Neural cell (in vitro differentiated cells): ENCODE measurements around the gene CDKN1B. TPM values are rescaled to one million over a fixed set of nuclear protein-coding genes. Genes with fewer than 3 reads are reported as not detected.

Experiments used
- H2AFZ ChIP-seq: fragments of 200-600, 300-800 bp; sonication (generic), shearing (Covaris generic); 2 replicates; pipeline ENCODE4 v1.6.0; 2014; ENCODE audit warnings: low read depth, mild to moderate bottlenecking, antibody characterized with exemption, low read length, moderate library complexity
- H3F3A ChIP-seq: fragments of 200-600 bp; shearing (Covaris generic); 2 replicates; pipeline ENCODE4 v1.6.1; 2016; ENCODE audit warnings: mild to moderate bottlenecking, moderate library complexity, mixed read lengths, antibody characterized with exemption, low read length; ENCODE audit not compliant: insufficient read depth, poor library complexity, severe bottlenecking
- H3K27ac ChIP-seq: fragments of 200-600, 300-800 bp; sonication (generic), shearing (Covaris generic); 2 replicates; pipeline ENCODE4 v1.5.1; 2014; ENCODE audit warnings: mild to moderate bottlenecking, low read length, moderate library complexity
- H3K27me3 ChIP-seq: fragments of 300-800, 200-600 bp; sonication (generic), shearing (Covaris generic); 2 replicates; pipeline ENCODE4 v1.6.0; 2014; ENCODE audit warnings: mild to moderate bottlenecking, low read depth, low read length, moderate library complexity; ENCODE audit not compliant: insufficient read depth
- H3K36me3 ChIP-seq: fragments of 300-800, 200-600 bp; sonication (generic), shearing (Covaris generic); 2 replicates; pipeline ENCODE4 v1.5.1; 2014; ENCODE audit warnings: mild to moderate bottlenecking, antibody characterized with exemption, low read length, moderate library complexity; ENCODE audit not compliant: insufficient read depth
- H3K4me2 ChIP-seq: fragments of 300-800, 200-600 bp; sonication (generic), shearing (Covaris generic); 2 replicates; pipeline ENCODE4 v1.6.0; 2014; ENCODE audit warnings: mild to moderate bottlenecking, low read length
- H3K4me3 ChIP-seq: fragments of 300-800, 200-600 bp; sonication (generic), shearing (Covaris generic); 2 replicates; pipeline ENCODE4 v1.5.1; 2014; ENCODE audit warnings: mild to moderate bottlenecking, low read length, moderate library complexity
- H3K79me2 ChIP-seq: fragments of 200-600 bp; shearing (Covaris generic); replicated peaks from 2 replicates; pipeline ENCODE4 v1.6.0; 2014; ENCODE audit warnings: mild to moderate bottlenecking, low read length, moderate library complexity; ENCODE audit not compliant: insufficient read depth
- H3K9ac ChIP-seq: fragments of 300-800, 200-600 bp; sonication (generic), shearing (Covaris generic); 2 replicates; pipeline ENCODE4 v1.6.1; 2016; ENCODE audit warnings: mild to moderate bottlenecking, low read length, mixed read lengths
- H3K9me2 ChIP-seq: fragments of 200-600 bp; shearing (Covaris generic); 2 replicates; pipeline ENCODE4 v1.6.1; 2016; ENCODE audit warnings: mild to moderate bottlenecking, low read length, mixed read lengths; ENCODE audit not compliant: insufficient read depth
- H3K9me3 ChIP-seq: fragments of 200-600, 300-800 bp; sonication (generic), shearing (Covaris generic); 2 replicates; pipeline ENCODE4 v1.6.1; 2016; ENCODE audit warnings: mild to moderate bottlenecking, mixed run types, low read length, moderate library complexity, mixed read lengths
- H4K20me1 ChIP-seq: fragments of 200-600 bp; shearing (Covaris generic); 2 replicates; pipeline ENCODE4 v1.6.1; 2016; ENCODE audit warnings: mild to moderate bottlenecking, mixed run types; ENCODE audit not compliant: insufficient read depth
- CTCF ChIP-seq: fragments of 450-650 bp; IDR thresholded peaks from 2 replicates; pipeline ENCODE4 v1.5.1; 2014; ENCODE audit warnings: antibody characterized with exemption, mild to moderate bottlenecking, moderate library complexity; ENCODE audit not compliant: poor library complexity, severe bottlenecking
- EP300 ChIP-seq: fragments of 450-650 bp; conservative IDR thresholded peaks from 2 replicates; pipeline ENCODE4 v1.6.1; 2014; ENCODE audit warnings: antibody characterized with exemption, mild to moderate bottlenecking, moderate library complexity; ENCODE audit not compliant: poor library complexity, severe bottlenecking
- EZH2 ChIP-seq: fragments of 200-600, 300-800 bp; shearing (Covaris generic), sonication (generic); IDR thresholded peaks from 2 replicates; pipeline ENCODE4 v1.6.1; 2014; ENCODE audit warnings: antibody characterized with exemption, low read length, borderline replicate concordance, mild to moderate bottlenecking; ENCODE audit not compliant: insufficient read depth, poor library complexity, severe bottlenecking
- MXI1 ChIP-seq: fragments of 450-650 bp; conservative IDR thresholded peaks from 2 replicates; pipeline ENCODE4 v1.6.1; 2014; ENCODE audit warnings: antibody characterized with exemption, mild to moderate bottlenecking; ENCODE audit not compliant: poor library complexity, severe bottlenecking
- POLR2AphosphoS5 ChIP-seq: IDR thresholded peaks from 2 replicates; pipeline ENCODE4 v1.6.1; 2012
- RAD21 ChIP-seq: fragments of 450-650 bp; conservative IDR thresholded peaks from 2 replicates; pipeline ENCODE4 v1.6.1; 2014; ENCODE audit warnings: antibody characterized with exemption, mild to moderate bottlenecking, moderate library complexity
- REST ChIP-seq: IDR thresholded peaks from 2 replicates; pipeline ENCODE4 v1.6.1; 2012; ENCODE audit warnings: borderline replicate concordance
- SMC3 ChIP-seq: fragments of 450-650 bp; conservative IDR thresholded peaks from 2 replicates; pipeline ENCODE4 v1.6.1; 2014; ENCODE audit warnings: antibody characterized with exemption, mild to moderate bottlenecking, moderate library complexity; ENCODE audit not compliant: poor library complexity
- TAF1 ChIP-seq: IDR thresholded peaks from 2 replicates; pipeline ENCODE4 v1.6.1; 2012; ENCODE audit warnings: low read depth
- polyA plus RNA-seq: library from polyadenylated mRNA; depleted of rRNA; stranded (reverse); fragments of >200 nt; gene quantifications from 2 replicates; pipeline ENCODE4 v1.2.3, GENCODE V29; 2014

CDKN1B gene
- polyA plus RNA-seq, 1 donor from 2014 or later: 107 TPM

GRCh38 chr12:12748044-12748443 is 30.9 kb downstream of the CDKN1B start:
- no peaks in the 10 kb centered on the region for H3K36me3 ChIP-seq
- no peaks in the 10 kb centered on the region for H3K9me2 ChIP-seq
- no peaks in the 10 kb centered on the region for H3F3A ChIP-seq
- no peak overlapping the region for H3K27ac ChIP-seq
- TF ChIP-seq MXI1 (no peak), POLR2AphosphoS5 (no peak), REST (no peak), CTCF (no peak), RAD21 (no peak), EP300 (no peak), TAF1 (no peak), EZH2 (no peak), SMC3 (no peak)
- no peak overlapping the region for H3K4me2 ChIP-seq
- H2AFZ ChIP-seq: no peak overlapping the region
- no peaks in the 10 kb centered on the region for H3K27me3 ChIP-seq
- no peaks in the 10 kb centered on the region for H4K20me1 ChIP-seq
- no peaks in the 10 kb centered on the region for H3K9me3 ChIP-seq
- H3K4me3 ChIP-seq: no peak overlapping the region
- no peak overlapping the region for H3K9ac ChIP-seq
- H3K79me2 ChIP-seq: no peaks in the 10 kb centered on the region

- H3K27me3 ChIP-seq: no peaks in the 10 kb centered on the region
- no peaks in the 10 kb centered on the region for H3F3A ChIP-seq
- H3K9me3 ChIP-seq: no peaks in the 10 kb centered on the region
- TF ChIP-seq EP300 (no peak), POLR2AphosphoS5 (no peak), RAD21 (no peak), EZH2 (no peak), CTCF (no peak), TAF1 (no peak), REST (no peak), SMC3 (no peak), MXI1 (no peak)
- no peaks in the 10 kb centered on the region for H4K20me1 ChIP-seq
- H3K9ac ChIP-seq: no peak overlapping the region
- H3K79me2 ChIP-seq: no peaks in the 10 kb centered on the region
- H3K4me2 ChIP-seq: no peak overlapping the region
- H2AFZ ChIP-seq: no peak overlapping the region
- H3K27ac ChIP-seq: no peak overlapping the region
- no peak overlapping the region for H3K4me3 ChIP-seq
- H3K9me2 ChIP-seq: no peaks in the 10 kb centered on the region
- no peaks in the 10 kb centered on the region for H3K36me3 ChIP-seq
Observed at GRCh38 chr12:12749433-12749832, 32.3 kb downstream of the CDKN1B start.
